ENCODE measurements around the gene PTPN20.

Gene PTPN20

DNA sequence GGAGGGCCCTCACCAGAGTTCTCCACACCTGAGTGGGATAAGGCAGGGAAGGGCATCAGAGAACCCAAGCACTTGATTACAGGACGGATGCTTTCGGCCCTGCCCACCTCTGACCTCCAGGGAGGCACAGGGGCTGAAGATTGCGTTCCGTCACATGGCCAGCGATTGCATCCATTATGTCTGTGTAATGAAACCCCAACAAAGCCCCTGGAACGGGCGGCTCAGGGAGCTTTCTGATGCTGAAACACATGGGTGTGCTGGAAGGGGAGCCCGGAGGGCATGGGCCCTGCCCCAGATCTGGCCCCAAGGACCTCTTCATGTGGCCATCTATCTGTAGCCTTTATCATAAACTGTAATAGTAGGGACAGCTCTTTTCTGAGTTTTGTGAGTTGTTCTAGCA, 117.2 kb downstream of the PTPN20 start:
- Histone ChIP-seq H3K27me3 (no peaks in the 10 kb centered on the region), H3K9me3 (no peaks in the 10 kb centered on the region), H3K4me3 (ENCODE audit: low read depth in 1 of 2, low read length in 1 of 2) (no peak overlapping the region), H3K4me1 (ENCODE audit: control insufficient read depth in 1 of 2, insufficient read depth in 1 of 2, low read depth in 1 of 2, low read length in 1 of 2) (no peaks in the 10 kb centered on the region), H3K27ac (no peak overlapping the region), H3K36me3 (no peaks in the 10 kb centered on the region)
- TF ChIP-seq, protein P1, sequence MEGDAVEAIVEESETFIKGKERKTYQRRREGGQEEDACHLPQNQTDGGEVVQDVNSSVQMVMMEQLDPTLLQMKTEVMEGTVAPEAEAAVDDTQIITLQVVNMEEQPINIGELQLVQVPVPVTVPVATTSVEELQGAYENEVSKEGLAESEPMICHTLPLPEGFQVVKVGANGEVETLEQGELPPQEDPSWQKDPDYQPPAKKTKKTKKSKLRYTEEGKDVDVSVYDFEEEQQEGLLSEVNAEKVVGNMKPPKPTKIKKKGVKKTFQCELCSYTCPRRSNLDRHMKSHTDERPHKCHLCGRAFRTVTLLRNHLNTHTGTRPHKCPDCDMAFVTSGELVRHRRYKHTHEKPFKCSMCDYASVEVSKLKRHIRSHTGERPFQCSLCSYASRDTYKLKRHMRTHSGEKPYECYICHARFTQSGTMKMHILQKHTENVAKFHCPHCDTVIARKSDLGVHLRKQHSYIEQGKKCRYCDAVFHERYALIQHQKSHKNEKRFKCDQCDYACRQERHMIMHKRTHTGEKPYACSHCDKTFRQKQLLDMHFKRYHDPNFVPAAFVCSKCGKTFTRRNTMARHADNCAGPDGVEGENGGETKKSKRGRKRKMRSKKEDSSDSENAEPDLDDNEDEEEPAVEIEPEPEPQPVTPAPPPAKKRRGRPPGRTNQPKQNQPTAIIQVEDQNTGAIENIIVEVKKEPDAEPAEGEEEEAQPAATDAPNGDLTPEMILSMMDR (IDR thresholded peaks at IDR 0.05): no peak

DNA sequence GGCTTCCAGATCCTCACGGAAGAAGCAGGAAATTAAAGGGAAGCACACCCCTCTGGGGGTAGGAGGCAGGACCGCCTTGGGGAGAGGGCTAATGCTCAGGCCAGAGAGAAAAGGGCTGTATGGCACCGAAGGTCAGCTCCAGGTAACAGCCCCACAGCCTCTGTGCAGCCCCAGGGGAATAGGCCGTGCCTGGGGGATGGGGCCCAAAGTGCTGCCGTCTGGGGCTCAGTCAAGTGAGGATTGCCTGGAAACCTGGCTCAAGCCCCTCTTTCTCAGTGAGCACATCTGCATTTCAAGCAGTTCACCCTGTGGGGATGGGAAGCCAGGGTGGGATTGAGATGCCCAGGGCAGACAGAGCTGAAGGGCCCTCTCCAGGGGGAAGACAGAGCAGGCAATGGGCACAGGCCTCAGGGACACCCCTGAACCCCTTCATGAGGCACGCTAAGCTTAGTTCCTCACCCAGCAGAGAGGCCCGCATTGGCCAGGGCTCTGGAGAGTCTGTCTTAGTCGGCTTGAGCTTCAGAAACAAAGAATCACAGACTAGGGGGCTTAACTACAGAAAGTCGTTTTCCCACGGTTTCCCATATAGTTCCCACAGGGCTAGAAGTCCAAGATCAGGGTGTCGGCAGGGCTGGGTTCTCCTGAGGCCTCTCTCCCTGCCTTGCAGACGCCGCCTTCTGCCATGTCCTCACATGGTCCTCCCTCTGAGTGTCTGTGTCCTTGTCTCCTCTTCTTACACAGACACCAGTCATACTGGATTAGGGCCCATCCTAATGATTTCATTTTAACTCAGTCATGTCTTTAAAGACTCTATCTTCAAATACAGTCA, 118.2 kb downstream of the PTPN20 start:
- no peaks in the 10 kb centered on the region for H3K36me3 ChIP-seq
- H3K27me3 ChIP-seq: no peaks in the 10 kb centered on the region
- no peak overlapping the region for H3K4me3 ChIP-seq (ENCODE audit: low read depth in 1 of 2, low read length in 1 of 2)
- no peaks in the 10 kb centered on the region for H3K9me3 ChIP-seq
- H3K27ac ChIP-seq: no peak overlapping the region
- TF ChIP-seq, protein P1 (IDR thresholded peaks at IDR 0.05): no peak
- no peaks in the 10 kb centered on the region for H3K4me1 ChIP-seq (ENCODE audit: control insufficient read depth in 1 of 2, insufficient read depth in 1 of 2, low read depth in 1 of 2, low read length in 1 of 2)

DNA sequence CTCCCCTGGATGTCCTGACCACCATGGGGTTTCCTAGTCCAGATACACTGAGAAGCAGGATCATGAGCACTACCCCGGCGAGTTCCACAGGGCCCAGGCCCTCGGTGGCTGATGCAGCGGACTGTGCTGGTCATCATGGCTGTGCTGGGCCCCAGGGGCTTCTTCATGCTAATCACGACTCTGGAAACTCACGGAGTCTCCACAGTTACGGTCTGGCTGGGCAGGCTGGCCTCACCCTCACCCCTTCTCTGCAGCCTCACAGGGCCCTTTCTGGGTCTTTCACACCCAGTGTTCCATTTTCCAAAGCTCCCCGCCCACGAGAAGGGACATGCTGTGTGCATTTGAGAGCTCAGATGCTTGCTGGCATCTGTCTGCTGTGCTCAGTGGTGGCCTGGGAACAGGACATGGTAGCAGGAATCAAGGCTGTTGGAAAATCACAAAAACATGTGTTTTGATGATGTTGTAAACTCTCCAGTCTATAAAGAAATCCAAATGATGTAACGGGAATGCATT, 119.0 kb downstream of the PTPN20 start:
- Histone ChIP-seq H3K27me3 (no peaks in the 10 kb centered on the region), H3K36me3 (no peaks in the 10 kb centered on the region), H3K27ac (no peak overlapping the region), H3K4me1 (ENCODE audit: control insufficient read depth in 1 of 2, insufficient read depth in 1 of 2, low read depth in 1 of 2, low read length in 1 of 2) (no peaks in the 10 kb centered on the region), H3K9me3 (no peaks in the 10 kb centered on the region), H3K4me3 (ENCODE audit: low read depth in 1 of 2, low read length in 1 of 2) (no peak overlapping the region)
- TF ChIP-seq, protein P1 (IDR thresholded peaks at IDR 0.05): no peak

DNA sequence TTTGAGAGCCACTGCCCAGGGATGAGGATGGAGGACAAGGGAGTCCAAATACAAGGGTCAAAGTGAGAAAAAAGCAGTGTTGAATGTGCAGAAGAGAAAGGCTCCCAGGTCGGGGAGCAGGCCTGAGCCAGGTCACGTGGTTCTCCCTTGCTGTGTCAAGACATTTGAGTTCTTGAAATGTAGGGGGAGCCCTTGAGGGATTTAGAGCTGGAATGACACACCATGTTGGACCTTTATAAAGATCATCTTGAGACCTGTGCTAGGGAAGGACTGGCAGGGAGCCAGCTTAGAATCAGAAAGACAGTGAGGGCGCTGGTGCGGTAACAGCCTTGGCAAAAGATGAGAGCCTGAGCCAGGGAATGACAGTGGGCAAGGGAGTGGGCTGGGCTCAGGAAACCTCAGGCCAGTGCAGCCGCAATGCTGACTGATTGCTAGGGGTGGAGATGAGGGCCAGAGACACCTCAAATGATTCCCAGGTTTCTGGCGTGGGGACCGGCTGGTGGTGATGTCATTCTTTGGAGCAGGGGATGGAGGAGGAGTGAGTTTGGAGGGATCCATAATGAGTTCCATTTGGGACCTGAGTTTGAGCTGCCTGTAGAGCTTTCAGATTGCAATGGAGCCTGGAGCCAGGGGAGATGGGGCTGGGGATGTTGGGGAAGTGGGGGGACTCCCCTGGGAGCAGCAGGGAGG, 120.1 kb downstream of the PTPN20 start:
- H3K27me3 ChIP-seq: no peaks in the 10 kb centered on the region

GRCh38 chr10:47031901-47032465, 120.8 kb downstream of the PTPN20 start:
- H3K9me3 ChIP-seq: no peaks in the 10 kb centered on the region
- no peaks in the 10 kb centered on the region for H3K27me3 ChIP-seq
- TF ChIP-seq, protein P1 (IDR thresholded peaks at IDR 0.05): no peak
- no peak overlapping the region for H3K4me3 ChIP-seq (ENCODE audit: low read depth in 1 of 2, low read length in 1 of 2)
- no peak overlapping the region for H3K27ac ChIP-seq
- no peaks in the 10 kb centered on the region for H3K36me3 ChIP-seq
- no peaks in the 10 kb centered on the region for H3K4me1 ChIP-seq (ENCODE audit: control insufficient read depth in 1 of 2, insufficient read depth in 1 of 2, low read depth in 1 of 2, low read length in 1 of 2)

More for the DNA sequence above, 120.1 kb downstream of the PTPN20 start:
- H3K4me3 ChIP-seq (ENCODE audit: low read depth in 1 of 2, low read length in 1 of 2): no peak overlapping the region
- TF ChIP-seq, protein P1 (IDR thresholded peaks at IDR 0.05): no peak
- H3K9me3 ChIP-seq: no peaks in the 10 kb centered on the region
- H3K36me3 ChIP-seq: no peaks in the 10 kb centered on the region
- H3K27ac ChIP-seq: no peak overlapping the region
- H3K4me1 ChIP-seq (ENCODE audit: control insufficient read depth in 1 of 2, insufficient read depth in 1 of 2, low read depth in 1 of 2, low read length in 1 of 2): no peaks in the 10 kb centered on the region
